Heart right ventricle (tissue), 16 donors: Measurements from ENCODE around the gene ADAM21. TPM values are rescaled to one million over a fixed set of nuclear protein-coding genes. Genes with fewer than 3 reads are reported as not detected.
"Not testable (repeated sequence)": the region's sequence is repeated elsewhere in the genome, so short reads cannot be mapped to it uniquely, and the experiment has no call there.

Experiments
- ATAC-seq, 8 donors: fragments of 200-7000 bp; cut with Tn5 transposase; one replicate each; pipeline ENCODE4 v1.9.1; 2020; ENCODE audit warnings: mild to moderate bottlenecking in 8 of 8, moderate library complexity in 8 of 8, moderate number of reproducible peaks in 1 of 8
- DNase-seq, 2 donors: peaks; one replicate each; pipeline ENCODE4 v3.0.0-alpha.2; 2020
- H3K27ac ChIP-seq, 10 donors: fragments of 200-600 bp; sonication (generic) in 2 of 10; one replicate each; pipeline versions ENCODE4 v1.5.0 to v1.8.0; 2020 to 2022; ENCODE audit warnings: mild to moderate bottlenecking in 3 of 10
- H3K27me3 ChIP-seq, 7 donors: fragments of 200-600 bp; one replicate each; pipeline ENCODE4 v1.8.0; 2021 to 2022; ENCODE audit warnings: mild to moderate bottlenecking in 2 of 7
- H3K36me3 ChIP-seq, 9 donors: fragments of 200-600 bp; sonication (generic) in 1 of 9; one replicate each; pipeline versions ENCODE4 v1.5.0 to v1.8.0; 2020 to 2022; ENCODE audit warnings: mild to moderate bottlenecking in 2 of 9
- H3K4me1 ChIP-seq, 9 donors: fragments of 200-600 bp; sonication (generic) in 1 of 9; one replicate each; pipeline versions ENCODE4 v1.5.0 to v1.8.0; 2020 to 2022; ENCODE audit warnings: mild to moderate bottlenecking in 4 of 9
- H3K4me3 ChIP-seq, 10 donors: fragments of 200-600 bp; sonication (generic) in 2 of 10; one replicate each; pipeline versions ENCODE4 v1.5.0 to v1.8.0; 2020 to 2022; ENCODE audit warnings: mild to moderate bottlenecking in 7 of 10, moderate library complexity in 2 of 10
- H3K9me3 ChIP-seq, 11 donors: fragments of 200-600 bp in 10 of 11; sonication (generic) in 2 of 11; one replicate each; pipeline versions ENCODE4 v1.5.0 to v1.8.0; 2013 to 2022; ENCODE audit warnings: mild to moderate bottlenecking in 2 of 11, control low read depth in 1 of 11, moderate library complexity in 1 of 11
- WGBS, 2 donors: extraction: QIAGEN DNeasy Blood & Tissue Kit; methylation state at CpG; one replicate each; pipeline ENCODE4 v1.1.7; 2013; ENCODE audit warnings: inconsistent platforms in 1 of 2; 5-methylcytosine and 5-hydroxymethylcytosine counted together
- intact Hi-C, 10 donors: fragments of 100-400 bp; cut with DNase I; formaldehyde crosslinking; loops; one replicate each; pipeline versions ENCODE4 v1.11.1 to v1.14.2; 2022
- polyA plus RNA-seq, 2 donors: library from polyadenylated mRNA; stranded (reverse); fragments of 200-250 nt; gene quantifications; one replicate each; pipeline ENCODE4 v1.2.3, GENCODE V29; 2013
- total RNA-seq, 10 donors: library from RNA; stranded (reverse); fragmentation: NEBNext Ultra II Directional in 3 of 10; extraction: Animal tissue kit (Norgen Biotek cat#: 25700) in 3 of 10; gene quantifications; one replicate each; pipeline versions ENCODE4 v1.2.1 to v1.2.4, GENCODE V29; 2021 to 2023
- TF ChIP-seq, protein P1 (sequence below), 9 donors: fragments of 200-600 bp; sonication (generic) in 2 of 9; IDR thresholded peaks; one replicate each; pipeline versions ENCODE4 v1.5.0 to v1.8.0; 2021 to 2022; ENCODE audit warnings: antibody characterized with exemption in 9 of 9, mild to moderate bottlenecking in 5 of 9, moderate library complexity in 1 of 9
- donor health status: Arrhythmogenic right ventricular cardiomyopathy.
- donor health status: ischemic (EF 13 %, LVEDD 7.1; RV severe dilation, severe dysfunction).
- donor health status: healthy with polysubstance abuse.
- donor health status: DM: no; HTN: yes; CAD: no.
- donor health status: DM: no; HTN: no; CAD: no.
- donor health status: ischemic (EF 25% LVEDD 6.9; RV normal size, moderate dysfunction).
- donor health status: ischemic (EF 25% LVEDD 5.7; RV mildly dilated, moderate dysfunction).
- donor health status: healthy.
- donor health status: DM: yes; HTN: yes; CAD: no.
- donor health status: Ischemic cardiomyopathy.
- donor health status: ischemic (EF 35%, LVEDD 5.7; RV mildly dilated, moderate dysfunction).
- donor health status: nonischemic (EF 11% LVEDD 7.7; RV severe dilation, severe dysfunction).
- donor health status: DM: yes; HTN: yes; CAD: no.
- donor health status: PGD.
- donor health status: ischemic (EF 29% LVEDD 5.4; RV normal size, mild dysfunction).
- donor health status: nonischemic (EF 23%, LVEDD 6.1; RV moderate dilation, normal function).

The ADAM21 gene
- total and polyA plus RNA-seq, 12 donors: 0.10 to 0.31 (median 0.23) TPM; not detected in 4

GRCh38 chr14:70425354-70425753 is 26.6 kb upstream of the ADAM21 start:
- peaks cover 0 to 16% (median 2%) of the 10 kb centered on the region in 11 donors for H3K9me3 ChIP-seq
- no peaks in the 10 kb centered on the region for H3K27me3 ChIP-seq
- WGBS, 2 donors: 4 to 5% methylated on average over 1 of the region's 1 CpG
- H3K4me3 ChIP-seq: no peak overlapping the region
- ATAC-seq: no peak
- intact Hi-C loops: no loop called here
- TF ChIP-seq, protein P1, sequence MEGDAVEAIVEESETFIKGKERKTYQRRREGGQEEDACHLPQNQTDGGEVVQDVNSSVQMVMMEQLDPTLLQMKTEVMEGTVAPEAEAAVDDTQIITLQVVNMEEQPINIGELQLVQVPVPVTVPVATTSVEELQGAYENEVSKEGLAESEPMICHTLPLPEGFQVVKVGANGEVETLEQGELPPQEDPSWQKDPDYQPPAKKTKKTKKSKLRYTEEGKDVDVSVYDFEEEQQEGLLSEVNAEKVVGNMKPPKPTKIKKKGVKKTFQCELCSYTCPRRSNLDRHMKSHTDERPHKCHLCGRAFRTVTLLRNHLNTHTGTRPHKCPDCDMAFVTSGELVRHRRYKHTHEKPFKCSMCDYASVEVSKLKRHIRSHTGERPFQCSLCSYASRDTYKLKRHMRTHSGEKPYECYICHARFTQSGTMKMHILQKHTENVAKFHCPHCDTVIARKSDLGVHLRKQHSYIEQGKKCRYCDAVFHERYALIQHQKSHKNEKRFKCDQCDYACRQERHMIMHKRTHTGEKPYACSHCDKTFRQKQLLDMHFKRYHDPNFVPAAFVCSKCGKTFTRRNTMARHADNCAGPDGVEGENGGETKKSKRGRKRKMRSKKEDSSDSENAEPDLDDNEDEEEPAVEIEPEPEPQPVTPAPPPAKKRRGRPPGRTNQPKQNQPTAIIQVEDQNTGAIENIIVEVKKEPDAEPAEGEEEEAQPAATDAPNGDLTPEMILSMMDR (IDR thresholded peaks at IDR 0.05): no peak
- no peaks in the 10 kb centered on the region for H3K4me1 ChIP-seq
- no peak overlapping the region for H3K27ac ChIP-seq
- H3K36me3 ChIP-seq: no peaks in the 10 kb centered on the region
- peak in 1 of 2 donors; percentile 10 for DNase-seq

GRCh38 chr14:70426555-70426954 is 25.4 kb upstream of the ADAM21 start:
- intact Hi-C loops, H3K27me3 ChIP-seq, H3K36me3 ChIP-seq, H3K4me3 ChIP-seq, H3K4me1 ChIP-seq, H3K27ac ChIP-seq, ATAC-seq, DNase-seq: not testable (repeated sequence)
- 74 to 79% methylated on average over 4 of the region's 4 CpGs for WGBS, 2 donors
- peaks cover 0 to 28% (median 12%) of the 10 kb centered on the region in 11 donors for H3K9me3 ChIP-seq

- DNase-seq: no peak
- Histone ChIP-seq H3K27ac (no peak overlapping the region), H3K4me3 (no peak overlapping the region), H3K4me1 (no peaks in the 10 kb centered on the region), H3K9me3 (peaks cover 0 to 53% (median 10%) of the 10 kb centered on the region in 11 donors), H3K27me3 (no peaks in the 10 kb centered on the region), H3K36me3 (no peaks in the 10 kb centered on the region)
- intact Hi-C loops: no loop called here
- WGBS, 2 donors: 35 to 49% methylated on average over 4 of the region's 4 CpGs
- TF ChIP-seq, protein P1 (IDR thresholded peaks at IDR 0.05): no peak
- ATAC-seq: no peak
These were observed 15.1 kb upstream of the ADAM21 start for GRCh38 chr14:70436867-70437266.

- Histone ChIP-seq H3K36me3 (no peaks in the 10 kb centered on the region), H3K27me3 (no peaks in the 10 kb centered on the region), H3K4me3 (no peak overlapping the region), H3K9me3 (peaks cover 0 to 60% (median 23%) of the 10 kb centered on the region in 11 donors), H3K27ac (no peak overlapping the region), H3K4me1 (no peaks in the 10 kb centered on the region)
- intact Hi-C loops: no loop called here
- ATAC-seq (no peak), DNase-seq (no peak)
- TF ChIP-seq, protein P1 (IDR thresholded peaks at IDR 0.05): no peak
- 69 to 71% methylated on average over 3 of the region's 3 CpGs for WGBS, 2 donors
These were observed 10.3 kb upstream of the ADAM21 start for GRCh38 chr14:70441641-70442040.

DNA sequence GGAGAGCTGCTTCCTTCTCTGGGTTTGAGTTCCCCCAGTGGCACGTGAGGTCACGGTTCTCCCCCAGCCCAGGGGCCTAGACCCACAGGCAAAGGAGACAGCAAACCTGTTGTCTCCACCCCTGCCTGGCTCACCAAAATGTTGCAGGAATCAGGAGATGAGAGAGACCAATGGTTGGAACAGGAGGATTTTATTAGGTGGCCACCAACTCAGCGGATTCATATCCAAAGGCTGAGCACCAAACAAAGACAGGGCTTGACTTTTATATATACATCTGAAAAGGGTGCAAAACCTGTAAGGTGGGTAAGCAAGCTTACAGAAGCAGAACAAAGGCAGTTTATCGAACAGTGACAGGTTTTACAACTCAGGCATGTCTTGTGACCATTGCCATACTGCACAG is 9.2 kb upstream of the ADAM21 start:
- Histone ChIP-seq H3K27me3 (no peaks in the 10 kb centered on the region), H3K27ac (no peak overlapping the region), H3K9me3 (peaks cover 0 to 49% (median 14%) of the 10 kb centered on the region in 11 donors), H3K4me3 (no peak overlapping the region), H3K36me3 (no peaks in the 10 kb centered on the region), H3K4me1 (no peaks in the 10 kb centered on the region)
- no peak for DNase-seq
- WGBS, 2 donors: 91 to 93% methylated on average over 4 of the region's 4 CpGs
- ATAC-seq: no peak
- intact Hi-C loops: no loop called here
- TF ChIP-seq, protein P1 (IDR thresholded peaks at IDR 0.05): no peak
